ENCODE results near the gene DYSF.

- TF ChIP-seq CTCF (IDR thresholded peaks at IDR 0.05) (no peak), POLR2AphosphoS5 (IDR thresholded peaks at IDR 0.05) (no peak)
Observed at GRCh38 chr2:71559080-71559827, 105.9 kb downstream of the DYSF start.
